Ovary (tissue), 3 donors: ENCODE measurements around the gene MDM4.

Source experiments
- POLR2A ChIP-seq: fragments of 450-650 bp; IDR thresholded peaks from one replicate; pipeline ENCODE4 v1.6.1; 2017; ENCODE audit warnings: antibody characterized with exemption, mild to moderate bottlenecking, moderate library complexity
- TF ChIP-seq, protein P1 (sequence below), 3 donors: fragments of 450-650 bp in 2 of 3; fragments of 200-600 bp in 1 of 3; IDR thresholded peaks; one replicate each; pipeline versions ENCODE4 v1.5.1 to v1.8.0; 2016 to 2022; ENCODE audit warnings: antibody characterized with exemption in 3 of 3, mild to moderate bottlenecking in 1 of 3
- donor health status: DM: no; HTN: no; CAD: no.

DNA sequence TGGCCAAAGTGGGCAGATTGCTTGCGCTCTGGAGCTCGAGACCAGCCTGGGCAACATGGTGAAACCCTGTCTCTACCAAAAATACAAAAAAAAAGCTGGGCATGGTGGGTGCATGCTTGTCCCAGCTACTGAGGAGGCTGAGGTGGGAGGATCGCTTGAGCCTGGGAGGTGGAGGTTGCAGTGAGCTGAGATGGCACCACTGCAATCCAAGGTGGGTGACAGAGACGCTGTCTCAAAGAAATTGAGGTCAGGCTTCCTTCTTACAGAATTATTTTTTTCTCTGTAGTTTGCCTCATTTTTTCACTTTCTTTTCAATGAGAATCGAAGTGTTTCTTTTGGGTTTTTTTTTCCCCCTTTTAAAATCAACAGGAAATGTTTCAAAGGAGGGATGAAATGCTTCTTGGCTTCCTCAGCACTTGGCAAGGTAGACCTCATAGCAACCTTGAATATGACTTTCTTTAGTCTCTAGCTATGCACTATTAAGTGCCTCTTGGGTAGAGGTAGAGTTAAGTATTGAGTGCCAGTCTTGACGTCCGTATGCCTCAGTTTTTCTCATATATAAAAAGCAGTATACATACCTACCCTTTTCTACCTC, 40.3 kb downstream of the MDM4 start:
- TF ChIP-seq, protein P1, sequence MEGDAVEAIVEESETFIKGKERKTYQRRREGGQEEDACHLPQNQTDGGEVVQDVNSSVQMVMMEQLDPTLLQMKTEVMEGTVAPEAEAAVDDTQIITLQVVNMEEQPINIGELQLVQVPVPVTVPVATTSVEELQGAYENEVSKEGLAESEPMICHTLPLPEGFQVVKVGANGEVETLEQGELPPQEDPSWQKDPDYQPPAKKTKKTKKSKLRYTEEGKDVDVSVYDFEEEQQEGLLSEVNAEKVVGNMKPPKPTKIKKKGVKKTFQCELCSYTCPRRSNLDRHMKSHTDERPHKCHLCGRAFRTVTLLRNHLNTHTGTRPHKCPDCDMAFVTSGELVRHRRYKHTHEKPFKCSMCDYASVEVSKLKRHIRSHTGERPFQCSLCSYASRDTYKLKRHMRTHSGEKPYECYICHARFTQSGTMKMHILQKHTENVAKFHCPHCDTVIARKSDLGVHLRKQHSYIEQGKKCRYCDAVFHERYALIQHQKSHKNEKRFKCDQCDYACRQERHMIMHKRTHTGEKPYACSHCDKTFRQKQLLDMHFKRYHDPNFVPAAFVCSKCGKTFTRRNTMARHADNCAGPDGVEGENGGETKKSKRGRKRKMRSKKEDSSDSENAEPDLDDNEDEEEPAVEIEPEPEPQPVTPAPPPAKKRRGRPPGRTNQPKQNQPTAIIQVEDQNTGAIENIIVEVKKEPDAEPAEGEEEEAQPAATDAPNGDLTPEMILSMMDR (IDR thresholded peaks at IDR 0.05): no peak
- TF ChIP-seq POLR2A: no peak
